Fibroblast of peridontal ligament (primary cell): ENCODE results near the gene EP400.

Experiments used
- DNase-seq: peaks from one replicate; pipeline ENCODE4 v3.0.0-alpha.2; 2010; ENCODE audit errors: extremely low read depth

The EP400 gene, protein sequence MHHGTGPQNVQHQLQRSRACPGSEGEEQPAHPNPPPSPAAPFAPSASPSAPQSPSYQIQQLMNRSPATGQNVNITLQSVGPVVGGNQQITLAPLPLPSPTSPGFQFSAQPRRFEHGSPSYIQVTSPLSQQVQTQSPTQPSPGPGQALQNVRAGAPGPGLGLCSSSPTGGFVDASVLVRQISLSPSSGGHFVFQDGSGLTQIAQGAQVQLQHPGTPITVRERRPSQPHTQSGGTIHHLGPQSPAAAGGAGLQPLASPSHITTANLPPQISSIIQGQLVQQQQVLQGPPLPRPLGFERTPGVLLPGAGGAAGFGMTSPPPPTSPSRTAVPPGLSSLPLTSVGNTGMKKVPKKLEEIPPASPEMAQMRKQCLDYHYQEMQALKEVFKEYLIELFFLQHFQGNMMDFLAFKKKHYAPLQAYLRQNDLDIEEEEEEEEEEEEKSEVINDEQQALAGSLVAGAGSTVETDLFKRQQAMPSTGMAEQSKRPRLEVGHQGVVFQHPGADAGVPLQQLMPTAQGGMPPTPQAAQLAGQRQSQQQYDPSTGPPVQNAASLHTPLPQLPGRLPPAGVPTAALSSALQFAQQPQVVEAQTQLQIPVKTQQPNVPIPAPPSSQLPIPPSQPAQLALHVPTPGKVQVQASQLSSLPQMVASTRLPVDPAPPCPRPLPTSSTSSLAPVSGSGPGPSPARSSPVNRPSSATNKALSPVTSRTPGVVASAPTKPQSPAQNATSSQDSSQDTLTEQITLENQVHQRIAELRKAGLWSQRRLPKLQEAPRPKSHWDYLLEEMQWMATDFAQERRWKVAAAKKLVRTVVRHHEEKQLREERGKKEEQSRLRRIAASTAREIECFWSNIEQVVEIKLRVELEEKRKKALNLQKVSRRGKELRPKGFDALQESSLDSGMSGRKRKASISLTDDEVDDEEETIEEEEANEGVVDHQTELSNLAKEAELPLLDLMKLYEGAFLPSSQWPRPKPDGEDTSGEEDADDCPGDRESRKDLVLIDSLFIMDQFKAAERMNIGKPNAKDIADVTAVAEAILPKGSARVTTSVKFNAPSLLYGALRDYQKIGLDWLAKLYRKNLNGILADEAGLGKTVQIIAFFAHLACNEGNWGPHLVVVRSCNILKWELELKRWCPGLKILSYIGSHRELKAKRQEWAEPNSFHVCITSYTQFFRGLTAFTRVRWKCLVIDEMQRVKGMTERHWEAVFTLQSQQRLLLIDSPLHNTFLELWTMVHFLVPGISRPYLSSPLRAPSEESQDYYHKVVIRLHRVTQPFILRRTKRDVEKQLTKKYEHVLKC (N-terminal part only)

DNA sequence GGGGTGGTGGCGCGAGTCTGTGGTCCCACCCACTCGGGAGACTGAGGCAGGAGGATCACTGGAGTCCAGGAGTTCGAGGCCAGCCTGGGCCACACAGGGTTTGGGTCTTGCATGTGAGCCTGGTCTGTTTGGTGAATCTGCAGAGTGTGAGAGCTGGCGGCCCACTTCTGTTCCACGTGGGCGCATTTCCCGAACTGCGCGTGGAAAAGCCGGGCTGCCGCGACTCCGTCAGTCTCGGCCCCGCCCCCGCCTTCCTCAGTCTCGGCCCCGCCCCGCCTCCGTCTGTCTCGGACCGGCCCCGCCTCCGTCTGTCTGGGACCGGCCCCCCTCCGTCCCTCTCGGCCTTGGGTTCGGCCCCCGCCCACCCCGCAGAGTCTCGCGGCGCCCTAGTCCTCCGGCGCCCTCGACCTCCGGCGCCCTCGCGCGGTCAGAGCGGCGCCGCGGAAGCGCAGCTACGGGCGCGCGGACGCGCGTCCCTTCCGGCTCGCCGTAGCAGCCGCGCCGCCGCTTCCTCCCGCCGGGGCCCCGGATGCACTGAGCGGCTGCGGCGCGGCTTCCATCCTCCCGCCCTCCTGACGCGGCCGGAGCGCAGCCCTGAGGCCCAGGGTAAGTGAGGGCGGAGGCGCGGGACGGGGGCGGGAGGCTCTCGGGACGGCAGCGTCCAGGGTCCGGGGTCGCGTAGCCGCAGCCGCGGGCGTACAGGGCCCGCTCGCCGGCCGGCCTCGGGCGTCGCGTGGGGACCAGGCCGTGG lies at the start of gene EP400:
Gene EP400 (plus strand): TSS at position 512 of the 751 bp plus-strand sequence. CDS start 10,678 bp downstream, outside the sequence.
- DNase-seq, result peak; percentile 86

DNA sequence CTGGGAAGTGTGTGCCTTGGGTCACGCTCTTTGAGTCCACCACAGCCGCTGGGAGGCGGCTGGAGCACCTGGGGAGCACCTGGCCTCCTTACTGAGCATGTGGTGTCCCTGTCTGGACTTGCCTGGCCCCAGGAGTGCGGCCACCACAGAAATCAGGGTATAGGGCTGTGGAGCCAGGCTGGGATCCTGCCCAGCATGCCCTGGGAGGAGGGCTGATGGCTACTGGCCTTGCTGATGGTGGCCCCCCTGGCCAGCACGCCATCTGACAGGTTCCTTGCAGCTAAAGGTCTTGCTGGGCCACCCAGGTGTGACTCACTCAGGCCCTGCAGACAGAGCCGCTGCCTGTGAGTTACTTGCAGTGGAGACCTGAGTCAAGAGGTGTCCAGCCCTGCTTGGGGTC lies 49.3 kb upstream of the EP400 start:
- DNase-seq, result no peak

DNA sequence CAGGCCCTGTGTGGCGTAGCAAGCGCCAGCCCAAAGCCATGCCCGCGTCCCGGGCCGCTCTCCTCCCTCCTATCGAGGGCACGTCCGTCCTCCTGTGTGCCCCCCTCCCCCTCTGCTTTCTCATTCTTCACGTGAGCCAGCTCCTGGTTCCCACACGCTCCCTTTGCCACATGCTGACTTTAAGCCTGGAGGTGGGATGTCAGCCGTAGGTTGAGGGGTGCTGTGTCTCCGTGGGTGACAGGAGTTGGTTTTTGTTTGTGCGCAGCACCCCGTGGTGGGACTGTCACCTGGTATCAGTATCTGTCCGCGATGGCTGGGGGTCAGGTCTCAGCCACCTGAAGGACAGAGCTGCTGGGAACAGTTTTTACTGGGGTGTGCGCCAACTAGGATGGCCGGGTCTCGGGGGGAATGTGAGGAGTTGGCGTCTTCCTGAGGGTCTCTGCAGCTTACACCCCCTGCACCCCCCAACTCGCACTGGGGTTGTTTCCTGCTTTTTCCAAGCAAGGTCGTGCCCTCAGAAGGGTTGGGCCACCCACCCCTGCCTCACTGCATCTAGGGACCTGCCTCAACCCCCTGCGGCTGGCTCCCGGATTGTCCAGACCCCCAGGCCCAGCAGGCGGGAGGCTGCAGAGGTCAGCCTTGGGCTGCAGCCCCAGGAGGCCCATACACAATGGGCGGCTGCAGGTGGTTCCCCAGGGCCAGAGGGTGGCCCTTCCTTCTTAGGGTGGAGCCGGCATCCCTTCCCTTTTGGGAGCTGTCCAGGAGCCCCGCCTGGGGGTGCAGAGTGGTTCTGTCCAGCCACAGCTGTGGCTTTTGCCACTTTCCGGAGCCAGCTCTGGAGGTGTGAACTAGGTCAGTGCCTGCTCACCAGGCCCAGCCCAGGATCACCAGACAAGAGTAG lies 48.1 kb upstream of the EP400 start:
- no peak for DNase-seq

DNA sequence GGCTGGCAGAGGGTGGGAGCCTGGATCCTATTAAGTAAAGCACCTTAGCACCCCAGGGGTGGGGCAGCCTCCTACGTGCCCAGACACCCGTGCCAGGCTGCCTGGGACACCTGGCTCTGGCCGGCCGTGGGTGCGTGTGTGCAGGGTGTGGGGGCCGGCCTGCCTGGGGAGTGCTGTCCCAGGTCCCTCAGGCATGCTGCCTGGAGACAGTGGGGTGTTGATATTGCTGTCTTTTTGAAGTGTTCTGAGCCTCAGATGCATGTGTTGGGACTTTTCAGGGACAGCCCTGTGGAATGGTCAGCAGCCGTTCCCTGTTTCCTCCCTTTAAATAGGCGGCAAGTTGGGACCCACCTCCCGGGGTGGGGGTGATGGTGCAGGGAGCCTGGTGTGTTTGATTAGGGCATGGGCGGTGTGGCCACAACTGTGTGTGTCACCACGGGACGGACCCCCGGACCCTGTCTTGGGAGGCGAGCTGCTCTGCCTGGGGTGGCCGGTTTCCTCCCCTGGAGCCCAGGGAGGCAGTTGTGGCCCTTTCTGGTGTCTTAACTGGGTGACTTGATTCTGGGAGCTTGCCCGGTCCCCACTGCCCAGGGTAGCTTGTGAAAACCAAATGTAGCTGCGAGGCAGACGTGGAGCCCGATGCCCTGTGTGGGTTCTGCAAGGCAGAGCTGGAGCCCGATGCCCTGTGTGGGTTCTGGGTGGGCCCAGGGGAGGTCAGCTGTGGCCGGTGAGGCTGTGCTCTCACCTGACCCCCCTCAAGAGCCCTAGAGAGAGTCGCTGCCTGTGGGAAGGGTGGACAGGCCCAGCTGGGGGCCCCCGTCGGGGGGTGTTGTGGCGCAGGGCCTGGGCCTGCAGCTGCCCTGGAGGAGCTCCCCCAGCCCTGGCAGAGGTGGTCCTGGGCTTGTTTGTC lies 47.2 kb upstream of the EP400 start:
- no peak for DNase-seq

DNA sequence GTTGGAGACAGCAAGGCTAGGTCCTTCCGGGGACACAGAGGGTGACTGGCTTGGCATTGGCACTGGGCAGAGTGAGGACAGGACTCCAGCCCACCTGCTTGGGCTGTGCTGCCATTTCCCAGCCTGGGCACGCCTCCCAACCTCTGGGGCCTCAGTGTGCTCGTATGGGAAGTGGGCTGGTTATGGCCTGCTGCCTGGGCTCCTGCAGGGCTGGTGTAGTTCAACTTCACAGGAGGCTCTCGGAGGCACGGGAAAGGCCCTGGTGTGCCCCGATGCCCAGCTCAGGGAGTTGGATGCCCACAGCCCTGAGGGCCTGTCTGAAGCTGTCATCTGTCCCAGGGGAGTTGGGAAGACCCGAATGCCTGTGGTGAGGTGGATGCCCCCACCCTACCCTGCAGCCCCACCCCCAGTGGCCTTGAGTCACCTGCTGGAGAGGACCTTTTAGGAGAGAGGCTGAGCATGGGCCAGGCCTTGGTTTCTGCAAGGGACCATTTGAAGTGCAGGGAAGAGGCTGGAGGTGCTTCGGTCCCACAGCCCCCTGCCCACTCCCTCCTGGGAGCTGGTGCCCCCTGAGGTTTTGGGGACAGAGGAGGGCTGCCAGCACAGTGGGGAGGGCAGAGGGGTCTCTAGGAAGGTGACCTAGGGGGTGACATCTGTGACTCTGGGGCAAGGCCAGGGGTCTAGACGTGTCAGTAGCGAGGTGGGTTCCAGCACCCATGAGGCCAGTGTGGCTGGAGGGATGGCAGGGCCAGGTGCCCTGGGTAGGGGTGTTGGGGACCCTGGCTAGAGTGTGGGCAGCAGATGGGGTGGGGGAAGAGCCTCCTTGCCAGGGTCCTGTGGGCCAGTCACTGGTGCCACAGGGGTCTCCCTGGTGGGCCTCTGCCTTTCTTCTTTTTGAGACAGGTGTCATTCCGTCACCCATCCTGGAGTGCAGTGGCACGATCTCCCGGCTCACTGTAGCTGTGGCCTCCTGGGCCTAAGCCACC lies 46.2 kb upstream of the EP400 start:
- no peak for DNase-seq

DNA sequence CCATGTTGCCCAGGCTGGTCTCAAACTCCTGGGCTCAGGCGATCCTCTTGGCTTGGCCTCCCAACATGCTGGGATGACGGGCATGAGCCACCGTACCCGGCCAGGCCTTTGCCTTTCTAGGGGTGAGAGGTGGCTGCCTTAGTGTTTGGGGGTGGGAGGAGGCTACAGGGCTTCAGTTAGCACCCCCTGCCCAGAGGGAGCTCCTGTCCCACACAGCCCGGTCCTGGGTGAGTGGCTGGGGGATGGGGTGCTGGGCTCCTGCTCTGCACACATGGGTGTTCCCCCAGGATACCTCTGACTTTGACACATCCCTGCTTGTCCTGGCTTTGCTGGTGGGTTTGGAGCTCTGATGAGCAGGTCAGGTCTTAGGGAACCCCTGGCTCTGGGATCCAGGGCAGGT lies 45.4 kb upstream of the EP400 start:
- no peak for DNase-seq

DNA sequence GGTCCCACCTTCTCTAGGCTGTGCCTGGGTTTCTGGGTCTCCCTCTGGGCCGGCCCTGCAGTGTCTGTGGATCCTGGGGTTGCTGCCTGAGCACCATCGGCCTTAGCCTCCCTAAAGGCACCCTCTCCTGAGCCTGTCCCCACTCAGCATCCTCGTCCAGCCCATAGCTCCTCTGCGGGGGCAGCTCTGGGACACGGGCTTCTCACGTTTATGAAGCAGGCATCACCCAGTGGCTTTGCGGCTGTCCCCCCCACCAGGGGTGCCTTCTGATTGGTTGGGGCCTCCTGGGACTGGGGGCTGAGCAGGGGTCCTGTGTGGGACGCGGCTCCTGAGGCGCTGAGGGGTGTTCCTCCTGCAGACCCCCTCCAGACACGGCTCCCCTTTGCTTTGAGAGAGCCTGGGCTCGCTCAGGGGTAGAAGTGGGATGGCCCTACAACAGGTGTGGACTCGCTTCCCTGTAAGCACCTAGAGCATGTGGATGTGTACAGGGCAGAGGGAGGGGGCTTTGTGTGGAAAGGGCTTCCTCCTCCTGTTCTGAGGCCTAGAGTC lies 44.6 kb upstream of the EP400 start:
- DNase-seq, result no peak

DNA sequence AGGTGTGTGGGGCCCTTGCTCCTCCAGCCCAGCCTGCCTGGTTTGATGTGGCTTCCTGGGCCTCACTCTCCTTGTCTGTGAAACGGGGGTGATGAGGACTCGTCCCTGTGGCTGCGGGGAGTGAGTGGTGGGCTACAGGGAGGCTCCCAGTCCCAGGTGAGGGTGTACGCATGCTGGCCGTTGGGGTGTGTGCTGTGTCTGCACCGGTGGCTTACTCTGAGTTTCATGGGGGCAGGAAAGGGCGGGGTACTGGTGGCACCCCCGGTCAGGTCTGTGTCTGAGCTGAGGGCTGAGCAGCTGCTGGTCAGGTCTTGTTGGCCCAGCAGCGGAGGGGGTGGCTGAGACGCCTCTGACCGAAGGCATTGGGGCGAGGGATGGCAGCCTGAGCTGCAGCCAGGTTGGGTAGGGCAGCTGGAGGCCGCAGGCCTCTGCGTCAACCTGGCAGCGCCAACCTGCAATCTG lies 44.1 kb upstream of the EP400 start:
- no peak for DNase-seq

DNA sequence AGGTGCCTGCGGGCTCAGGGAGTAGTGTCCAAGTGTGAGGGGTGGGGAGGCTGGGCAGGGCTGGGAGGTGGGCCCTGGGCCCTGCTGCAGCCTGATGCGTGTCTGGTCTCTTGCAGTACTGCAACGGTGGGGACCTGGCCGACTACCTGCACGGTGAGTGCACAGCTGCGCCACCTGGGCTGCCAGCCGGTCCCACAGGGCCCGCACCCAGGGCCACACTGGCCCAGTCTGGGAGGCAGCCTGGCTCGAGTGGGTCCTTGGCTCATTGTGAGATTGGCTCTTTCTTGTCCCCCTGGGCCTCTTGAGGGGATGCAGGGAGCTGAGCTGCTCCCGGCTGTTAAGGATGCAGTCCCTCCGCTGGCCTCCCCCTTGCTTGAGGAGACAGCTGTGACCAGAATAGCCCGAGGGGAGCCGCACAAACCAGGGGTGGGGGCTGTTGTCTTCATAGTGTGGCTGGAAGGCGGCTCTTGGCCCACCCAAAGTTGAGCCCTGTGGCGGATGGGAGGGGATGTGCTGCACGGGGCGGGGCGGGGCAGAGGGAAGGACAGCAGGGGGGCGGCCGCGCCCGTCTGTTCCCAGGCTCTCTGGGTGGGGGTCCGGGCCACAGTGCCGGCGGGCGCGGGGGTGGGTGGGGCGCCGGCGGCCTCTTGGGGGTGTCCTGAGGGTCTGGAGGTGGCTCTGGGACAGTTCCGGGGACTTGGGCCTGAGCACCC lies 42.2 kb upstream of the EP400 start:
- DNase-seq, result no peak

DNA sequence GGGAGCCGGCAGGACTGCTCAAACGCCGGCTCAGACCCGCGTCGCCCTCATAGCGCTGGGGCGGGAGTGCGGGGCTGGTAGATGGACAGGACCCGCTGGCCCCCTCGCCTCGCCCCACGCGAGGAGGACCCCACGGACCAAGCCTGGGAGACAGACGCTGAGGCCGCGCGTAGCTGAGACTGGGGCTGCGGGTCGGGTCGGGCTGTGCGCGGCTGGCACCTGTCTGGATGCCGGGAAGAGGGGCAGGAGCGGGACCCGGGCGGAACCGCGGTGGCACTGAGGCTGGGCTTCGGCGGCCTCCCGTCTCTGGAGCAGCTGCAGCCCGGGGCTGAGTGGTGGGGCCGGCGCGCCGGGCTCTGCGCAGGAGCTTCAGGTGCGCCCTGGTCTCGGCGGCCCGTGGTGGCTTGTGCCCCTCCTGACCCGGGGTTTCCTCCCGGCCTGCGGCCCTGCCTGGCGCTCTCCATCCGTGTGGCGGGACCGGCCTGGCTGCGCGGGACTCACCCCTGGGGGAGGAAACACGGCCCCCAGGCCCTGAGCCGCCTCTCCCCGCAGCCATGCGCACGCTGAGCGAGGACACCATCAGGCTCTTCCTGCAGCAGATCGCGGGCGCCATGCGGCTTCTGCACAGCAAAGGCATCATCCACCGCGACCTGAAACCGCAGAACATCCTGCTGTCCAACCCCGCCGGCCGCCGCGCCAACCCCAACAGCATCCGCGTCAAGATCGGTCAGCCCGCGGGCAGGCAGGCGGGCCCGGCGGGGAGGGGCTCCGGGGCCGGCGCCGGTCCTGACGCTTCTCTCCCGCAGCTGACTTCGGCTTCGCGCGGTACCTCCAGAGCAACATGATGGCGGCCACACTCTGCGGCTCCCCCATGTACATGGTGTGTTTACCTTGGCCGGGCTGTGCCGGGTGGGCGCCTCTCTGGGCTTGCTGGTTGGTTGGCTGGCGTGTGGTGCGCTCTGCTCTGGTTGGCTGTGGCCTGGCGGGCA lies 41.4 kb upstream of the EP400 start:
- no peak for DNase-seq

DNA sequence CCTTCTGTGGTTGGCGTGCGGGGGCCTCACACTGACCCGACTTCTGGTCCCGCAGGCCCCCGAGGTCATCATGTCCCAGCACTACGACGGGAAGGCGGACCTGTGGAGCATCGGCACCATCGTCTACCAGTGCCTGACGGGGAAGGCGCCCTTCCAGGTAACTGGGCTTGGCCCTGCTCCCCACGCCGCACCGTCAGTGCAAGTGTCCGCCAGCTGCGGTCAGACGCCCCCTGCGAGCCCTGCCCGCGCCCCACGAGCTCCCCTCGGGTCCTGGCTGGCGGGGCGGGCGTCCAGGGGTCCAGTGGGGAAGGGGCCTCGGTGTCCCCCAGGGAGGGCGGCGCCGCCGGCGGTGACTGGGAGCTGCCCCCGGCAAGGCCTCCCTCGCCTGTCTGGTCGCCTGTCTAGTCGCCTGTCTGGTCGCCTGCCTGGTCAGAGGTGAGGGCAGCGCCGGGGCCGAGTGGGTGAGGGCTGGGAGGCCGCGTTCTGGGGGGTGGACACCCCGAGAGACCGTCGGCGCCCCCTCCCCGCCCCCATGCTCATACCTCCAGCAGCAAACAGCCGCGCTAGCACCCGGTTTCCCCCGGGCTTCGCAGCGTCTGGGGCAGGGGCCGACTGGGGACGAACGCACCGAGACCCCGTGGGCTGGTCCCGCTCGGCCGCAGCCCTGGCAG lies 40.5 kb upstream of the EP400 start:
- no peak for DNase-seq

DNA sequence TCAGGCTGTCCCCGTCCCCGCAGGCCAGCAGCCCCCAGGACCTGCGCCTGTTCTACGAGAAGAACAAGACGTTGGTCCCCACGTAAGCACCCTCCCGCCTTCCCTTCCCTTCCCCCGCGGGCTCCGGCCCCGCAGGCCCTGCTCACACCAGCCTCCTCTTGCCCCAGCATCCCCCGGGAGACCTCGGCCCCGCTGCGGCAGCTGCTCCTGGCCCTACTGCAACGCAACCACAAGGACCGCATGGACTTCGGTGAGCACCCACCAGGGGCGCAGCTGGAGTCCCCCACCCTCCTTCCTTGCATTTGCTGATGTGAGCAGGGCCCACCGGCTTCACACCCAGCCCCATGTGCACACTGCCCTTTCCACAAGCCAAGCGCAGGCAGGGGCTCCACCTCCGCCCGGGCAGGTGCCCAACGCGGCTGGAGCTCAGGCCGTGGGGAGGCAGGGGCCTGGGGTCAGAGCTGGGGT lies 40.0 kb upstream of the EP400 start:
- no peak for DNase-seq

DNA sequence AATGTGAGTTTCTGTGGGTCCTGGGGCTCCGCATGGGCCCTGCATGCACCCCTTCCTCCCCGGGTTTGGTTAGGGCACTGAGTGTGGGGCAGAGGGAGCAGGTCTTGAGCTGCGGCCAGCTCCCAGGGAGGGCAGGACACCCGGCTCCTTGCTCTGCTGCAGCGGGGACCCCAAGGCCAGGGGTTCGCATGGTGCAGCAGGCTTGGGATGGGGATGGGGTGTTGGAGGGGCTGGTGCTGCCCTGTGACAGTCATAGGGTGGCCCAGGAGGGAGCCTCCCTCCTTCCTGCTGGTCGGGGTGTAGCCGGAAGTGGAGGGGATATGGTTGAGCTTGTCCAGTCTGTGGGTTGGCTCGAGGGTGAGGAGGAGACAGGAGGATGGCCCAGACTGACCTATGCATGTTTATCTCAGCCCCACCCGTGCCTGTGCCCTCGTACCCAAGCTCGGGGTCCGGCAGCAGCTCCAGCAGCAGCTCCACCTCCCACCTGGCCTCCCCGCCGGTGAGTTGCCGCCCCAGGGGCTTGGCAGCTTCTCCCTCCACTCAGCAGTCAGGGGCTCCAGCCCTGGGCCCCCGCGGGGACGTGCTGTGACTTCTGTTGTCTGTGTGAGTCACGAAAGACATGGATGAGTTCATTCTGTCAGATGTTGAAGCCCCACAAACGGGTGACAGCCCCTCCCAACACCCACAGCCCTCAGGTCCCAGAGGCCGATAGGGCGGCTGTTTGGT lies 39.3 kb upstream of the EP400 start:
- DNase-seq, result no peak

DNA sequence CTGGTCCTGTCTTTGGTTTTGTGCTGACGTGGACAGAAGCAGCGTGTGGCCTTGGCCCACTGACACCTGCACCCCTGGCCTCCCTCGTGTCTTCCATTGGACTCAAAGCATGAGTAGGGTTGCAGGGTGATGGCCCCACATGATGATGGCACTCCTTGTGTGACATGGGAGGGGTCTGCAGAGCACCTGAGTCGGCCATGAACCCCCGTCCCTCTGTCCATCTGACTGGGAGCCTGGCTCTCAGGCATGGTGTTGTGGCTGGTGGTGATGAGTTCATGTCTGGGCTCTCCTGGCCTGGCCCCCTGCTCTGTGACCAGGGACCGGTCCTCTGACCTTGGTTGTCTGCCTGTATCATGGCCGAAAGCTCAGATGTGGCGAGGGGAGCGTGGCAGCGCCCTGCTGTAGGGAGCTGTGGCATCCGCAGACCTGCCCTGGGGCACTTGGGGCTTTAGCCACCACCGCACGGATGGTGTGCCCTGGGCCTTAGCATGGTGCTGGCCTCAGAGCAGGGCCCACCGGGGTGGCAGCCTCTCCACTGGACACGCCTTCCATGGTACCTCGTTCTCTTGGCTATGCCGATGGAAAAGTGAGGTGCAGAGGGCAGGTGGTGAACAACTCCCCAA lies 38.6 kb upstream of the EP400 start:
- no peak for DNase-seq
